IPS DF 4.7 (cell line): ENCODE results near the gene RRP1B.
"Not testable (repeated sequence)": the region's sequence is repeated elsewhere in the genome, so short reads cannot be mapped to it uniquely, and the experiment has no call there.

Source experiments
- DNase-seq: peaks from one replicate; pipeline ENCODE4 v3.0.0-alpha.2; 2013; ENCODE audit warnings: low spot score; ENCODE audit errors: extremely low read depth

Gene RRP1B

GRCh38 chr21:43669828-43670605 is 10.7 kb downstream of the RRP1B start:
- no peak for DNase-seq

- DNase-seq, result no peak
These were observed 16.5 kb downstream of the RRP1B start for GRCh38 chr21:43675871-43676270.

GRCh38 chr21:43676391-43676790 is 17.0 kb downstream of the RRP1B start:
- DNase-seq, result no peak

- no peak for DNase-seq
These were observed 20.6 kb downstream of the RRP1B start for GRCh38 chr21:43679951-43680350.

GRCh38 chr21:43680421-43680820 is 21.1 kb downstream of the RRP1B start:
- DNase-seq, result not testable (repeated sequence)

GRCh38 chr21:43681650-43682049 is 22.3 kb downstream of the RRP1B start:
- DNase-seq, result no peak

GRCh38 chr21:43684424-43684823 is 25.1 kb downstream of the RRP1B start:
- DNase-seq, result no peak

GRCh38 chr21:43686811-43687565 is 27.6 kb downstream of the RRP1B start:
- no peak for DNase-seq

GRCh38 chr21:43687566-43688399 is 28.4 kb downstream of the RRP1B start:
- no peak for DNase-seq

GRCh38 chr21:43688906-43689305 is 29.5 kb downstream of the RRP1B start:
- no peak for DNase-seq

- no peak for DNase-seq
These were observed 30.4 kb downstream of the RRP1B start for GRCh38 chr21:43689556-43690337.

- no peak for DNase-seq
These were observed 31.0 kb downstream of the RRP1B start for GRCh38 chr21:43690346-43690745.

- DNase-seq, result no peak
These were observed 31.9 kb downstream of the RRP1B start for GRCh38 chr21:43691086-43691795.

GRCh38 chr21:43691801-43692200 is 32.4 kb downstream of the RRP1B start:
- DNase-seq, result no peak

- DNase-seq, result no peak
These were observed 33.6 kb downstream of the RRP1B start for GRCh38 chr21:43692949-43693348.

- no peak for DNase-seq
These were observed 34.6 kb downstream of the RRP1B start for GRCh38 chr21:43693981-43694380.

GRCh38 chr21:43694437-43695079 is 35.2 kb downstream of the RRP1B start:
- DNase-seq, result no peak

GRCh38 chr21:43696214-43696613 is 36.9 kb downstream of the RRP1B start:
- DNase-seq, result no peak

- no peak for DNase-seq
These were observed 38.6 kb downstream of the RRP1B start for GRCh38 chr21:43697758-43698643.
